ENCODE measurements around the gene TP53RK.

DNA sequence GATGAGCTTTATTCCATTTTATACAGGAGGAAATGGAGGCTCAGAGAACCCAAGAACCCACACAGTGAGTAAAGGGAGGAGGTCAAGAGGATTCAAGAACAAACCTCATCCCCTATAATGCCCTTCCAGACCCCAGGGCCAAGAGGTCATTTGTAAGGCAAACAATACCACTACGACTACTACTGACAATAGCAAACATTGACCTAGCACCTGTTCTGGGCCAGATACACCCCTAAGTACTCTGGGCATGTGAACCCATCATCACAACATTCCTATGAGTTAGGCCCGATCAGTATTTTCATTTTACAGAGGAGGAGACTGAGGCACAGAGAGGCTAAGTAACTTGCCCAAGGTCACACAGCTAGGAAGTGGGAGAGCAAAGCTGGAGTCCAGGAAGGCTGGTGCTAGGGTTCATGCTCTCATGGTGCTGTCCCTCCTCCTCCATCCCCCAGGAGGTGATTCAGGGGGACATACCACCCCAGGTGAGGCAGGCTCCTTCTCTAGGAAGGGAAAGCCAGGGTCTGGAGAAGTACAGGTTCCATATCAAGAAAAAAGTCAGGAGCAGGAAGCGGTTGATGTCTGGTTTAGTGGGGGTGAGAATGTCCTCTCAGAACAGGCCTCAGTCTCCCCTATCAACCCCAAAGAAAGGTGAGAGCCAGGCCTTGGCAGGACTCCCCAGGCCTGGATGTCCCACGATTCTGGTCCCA, 51.7 kb downstream of the TP53RK start:
- TF ChIP-seq, protein P1, sequence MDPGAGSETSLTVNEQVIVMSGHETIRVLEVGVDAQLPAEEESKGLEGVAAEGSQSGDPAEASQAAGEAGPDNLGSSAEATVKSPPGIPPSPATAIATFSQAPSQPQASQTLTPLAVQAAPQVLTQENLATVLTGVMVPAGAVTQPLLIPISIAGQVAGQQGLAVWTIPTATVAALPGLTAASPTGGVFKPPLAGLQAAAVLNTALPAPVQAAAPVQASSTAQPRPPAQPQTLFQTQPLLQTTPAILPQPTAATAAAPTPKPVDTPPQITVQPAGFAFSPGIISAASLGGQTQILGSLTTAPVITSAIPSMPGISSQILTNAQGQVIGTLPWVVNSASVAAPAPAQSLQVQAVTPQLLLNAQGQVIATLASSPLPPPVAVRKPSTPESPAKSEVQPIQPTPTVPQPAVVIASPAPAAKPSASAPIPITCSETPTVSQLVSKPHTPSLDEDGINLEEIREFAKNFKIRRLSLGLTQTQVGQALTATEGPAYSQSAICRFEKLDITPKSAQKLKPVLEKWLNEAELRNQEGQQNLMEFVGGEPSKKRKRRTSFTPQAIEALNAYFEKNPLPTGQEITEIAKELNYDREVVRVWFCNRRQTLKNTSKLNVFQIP (CRISPR knock-in tag; IDR thresholded peaks at IDR 0.05; ENCODE audit: borderline replicate concordance, low read depth): no peak
- TF ChIP-seq, protein P2, sequence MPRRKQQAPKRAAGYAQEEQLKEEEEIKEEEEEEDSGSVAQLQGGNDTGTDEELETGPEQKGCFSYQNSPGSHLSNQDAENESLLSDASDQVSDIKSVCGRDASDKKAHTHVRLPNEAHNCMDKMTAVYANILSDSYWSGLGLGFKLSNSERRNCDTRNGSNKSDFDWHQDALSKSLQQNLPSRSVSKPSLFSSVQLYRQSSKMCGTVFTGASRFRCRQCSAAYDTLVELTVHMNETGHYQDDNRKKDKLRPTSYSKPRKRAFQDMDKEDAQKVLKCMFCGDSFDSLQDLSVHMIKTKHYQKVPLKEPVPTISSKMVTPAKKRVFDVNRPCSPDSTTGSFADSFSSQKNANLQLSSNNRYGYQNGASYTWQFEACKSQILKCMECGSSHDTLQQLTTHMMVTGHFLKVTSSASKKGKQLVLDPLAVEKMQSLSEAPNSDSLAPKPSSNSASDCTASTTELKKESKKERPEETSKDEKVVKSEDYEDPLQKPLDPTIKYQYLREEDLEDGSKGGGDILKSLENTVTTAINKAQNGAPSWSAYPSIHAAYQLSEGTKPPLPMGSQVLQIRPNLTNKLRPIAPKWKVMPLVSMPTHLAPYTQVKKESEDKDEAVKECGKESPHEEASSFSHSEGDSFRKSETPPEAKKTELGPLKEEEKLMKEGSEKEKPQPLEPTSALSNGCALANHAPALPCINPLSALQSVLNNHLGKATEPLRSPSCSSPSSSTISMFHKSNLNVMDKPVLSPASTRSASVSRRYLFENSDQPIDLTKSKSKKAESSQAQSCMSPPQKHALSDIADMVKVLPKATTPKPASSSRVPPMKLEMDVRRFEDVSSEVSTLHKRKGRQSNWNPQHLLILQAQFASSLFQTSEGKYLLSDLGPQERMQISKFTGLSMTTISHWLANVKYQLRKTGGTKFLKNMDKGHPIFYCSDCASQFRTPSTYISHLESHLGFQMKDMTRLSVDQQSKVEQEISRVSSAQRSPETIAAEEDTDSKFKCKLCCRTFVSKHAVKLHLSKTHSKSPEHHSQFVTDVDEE (CRISPR knock-in tag; IDR thresholded peaks at IDR 0.05): no peak
- TF ChIP-seq BACH2 (CRISPR knock-in tag; IDR thresholded peaks at IDR 0.05; ENCODE audit: borderline replicate concordance): no peak
- TF ChIP-seq GLIS3 (CRISPR knock-in tag; IDR thresholded peaks at IDR 0.05): no peak
- no peak for TF ChIP-seq ZC3H10 (CRISPR knock-in tag; IDR thresholded peaks at IDR 0.05)
- TF ChIP-seq, protein P3, sequence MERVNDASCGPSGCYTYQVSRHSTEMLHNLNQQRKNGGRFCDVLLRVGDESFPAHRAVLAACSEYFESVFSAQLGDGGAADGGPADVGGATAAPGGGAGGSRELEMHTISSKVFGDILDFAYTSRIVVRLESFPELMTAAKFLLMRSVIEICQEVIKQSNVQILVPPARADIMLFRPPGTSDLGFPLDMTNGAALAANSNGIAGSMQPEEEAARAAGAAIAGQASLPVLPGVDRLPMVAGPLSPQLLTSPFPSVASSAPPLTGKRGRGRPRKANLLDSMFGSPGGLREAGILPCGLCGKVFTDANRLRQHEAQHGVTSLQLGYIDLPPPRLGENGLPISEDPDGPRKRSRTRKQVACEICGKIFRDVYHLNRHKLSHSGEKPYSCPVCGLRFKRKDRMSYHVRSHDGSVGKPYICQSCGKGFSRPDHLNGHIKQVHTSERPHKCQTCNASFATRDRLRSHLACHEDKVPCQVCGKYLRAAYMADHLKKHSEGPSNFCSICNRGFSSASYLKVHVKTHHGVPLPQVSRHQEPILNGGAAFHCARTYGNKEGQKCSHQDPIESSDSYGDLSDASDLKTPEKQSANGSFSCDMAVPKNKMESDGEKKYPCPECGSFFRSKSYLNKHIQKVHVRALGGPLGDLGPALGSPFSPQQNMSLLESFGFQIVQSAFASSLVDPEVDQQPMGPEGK (CRISPR knock-in tag; IDR thresholded peaks at IDR 0.05; ENCODE audit: borderline replicate concordance): no peak
